GM18867 (cell line): ENCODE data around the gene CCSER1.
"Not testable (repeated sequence)": the region's sequence is repeated elsewhere in the genome, so short reads cannot be mapped to it uniquely, and the experiment has no call there.

Source experiments
- ATAC-seq: cut with Tn5 transposase; IDR thresholded peaks from one replicate; pipeline ENCODE4 v1.9.1; 2021; ENCODE audit warnings: mild to moderate bottlenecking, moderate library complexity; ENCODE audit not compliant: unreplicated experiment

The CCSER1 gene

GRCh38 chr4:90798948-90799347 lies 671.8 kb downstream of the CCSER1 start:
- no peak for ATAC-seq

GRCh38 chr4:90799895-90800294 lies 672.7 kb downstream of the CCSER1 start:
- ATAC-seq, result no peak

- no peak for ATAC-seq
Measured at GRCh38 chr4:90815569-90815968, 688.4 kb downstream of the CCSER1 start.

GRCh38 chr4:90816754-90817153 lies 689.6 kb downstream of the CCSER1 start:
- no peak for ATAC-seq

- peak; percentile 55 for ATAC-seq
Measured at GRCh38 chr4:90824266-90825150, 697.3 kb downstream of the CCSER1 start.

- no peak for ATAC-seq
Measured at GRCh38 chr4:90825849-90826248, 698.7 kb downstream of the CCSER1 start.

- ATAC-seq, result no peak
Measured at GRCh38 chr4:90833706-90834105, 706.5 kb downstream of the CCSER1 start.

GRCh38 chr4:90837241-90837640 lies 710.0 kb downstream of the CCSER1 start:
- no peak for ATAC-seq

- not testable (repeated sequence) for ATAC-seq
Measured at GRCh38 chr4:90838859-90839258, 711.7 kb downstream of the CCSER1 start.

GRCh38 chr4:90840291-90840690 lies 713.1 kb downstream of the CCSER1 start:
- no peak for ATAC-seq

- no peak for ATAC-seq
Measured at GRCh38 chr4:90840828-90841227, 713.6 kb downstream of the CCSER1 start.

GRCh38 chr4:90841676-90842075 lies 714.5 kb downstream of the CCSER1 start:
- ATAC-seq, result no peak

GRCh38 chr4:90842960-90843359 lies 715.8 kb downstream of the CCSER1 start:
- peak; percentile 97 for ATAC-seq

- ATAC-seq, result no peak
Measured at GRCh38 chr4:90844241-90844640, 717.0 kb downstream of the CCSER1 start.

- ATAC-seq, result peak; percentile 33
Measured at GRCh38 chr4:90845777-90846176, 718.6 kb downstream of the CCSER1 start.

- peak; percentile 63 for ATAC-seq
Measured at GRCh38 chr4:90852237-90852636, 725.0 kb downstream of the CCSER1 start.

- ATAC-seq, result no peak
Measured at GRCh38 chr4:90855111-90855510, 727.9 kb downstream of the CCSER1 start.

GRCh38 chr4:90857081-90857820 lies 730.1 kb downstream of the CCSER1 start:
- ATAC-seq, result no peak

GRCh38 chr4:90875791-90876190 lies 748.6 kb downstream of the CCSER1 start:
- no peak for ATAC-seq

GRCh38 chr4:90876296-90876695 lies 749.1 kb downstream of the CCSER1 start:
- ATAC-seq, result no peak

- peak; percentile 55 for ATAC-seq
Measured at GRCh38 chr4:90883519-90883918, 756.3 kb downstream of the CCSER1 start.

GRCh38 chr4:90888571-90888970 lies 761.4 kb downstream of the CCSER1 start:
- ATAC-seq, result no peak
